ENCODE data around the gene EIF4E1B. TPM values are rescaled to one million over a fixed set of nuclear protein-coding genes. Genes with fewer than 3 reads are reported as not detected.

EIF4E1B gene
- total RNA-seq, 1 donor from 2014 or later = not detected

DNA sequence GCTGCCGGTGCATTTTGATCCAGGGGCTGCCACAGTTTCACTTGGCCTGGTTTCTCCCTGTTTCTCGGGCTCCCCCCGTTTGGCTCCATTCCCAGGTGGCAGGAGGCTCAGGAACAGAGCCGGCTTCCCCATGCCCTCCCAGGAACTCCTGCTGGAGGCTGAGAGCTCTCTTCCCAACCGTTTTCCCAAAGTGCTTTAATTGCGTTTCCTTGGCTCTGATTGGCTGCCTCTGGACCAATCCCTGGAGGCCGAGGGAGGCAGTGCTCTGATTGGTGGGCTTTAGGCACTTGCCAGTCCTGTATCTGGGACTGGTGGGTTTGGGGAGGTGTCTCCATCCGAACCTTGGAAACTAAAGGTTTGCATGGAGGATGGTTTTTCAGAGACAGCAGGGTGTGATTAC, 21.7 kb downstream of the EIF4E1B start:
- no peaks in the 10 kb centered on the region for H3K27me3 ChIP-seq (ENCODE audit: control insufficient read depth in 3 of 3, insufficient read depth in 3 of 3, low read length in 3 of 3)
- no peak overlapping the region for H3K27ac ChIP-seq (ENCODE audit: low read depth, low read length)
- H3K9me3 ChIP-seq (ENCODE audit: control insufficient read depth in 3 of 3, low read length in 3 of 3) = no peaks in the 10 kb centered on the region
- no peak overlapping the region for H3K9ac ChIP-seq (ENCODE audit: low read depth in 1 of 3, low read length in 3 of 3)
- no peak overlapping the region for H3K4me3 ChIP-seq (ENCODE audit: low read length in 3 of 3)
- peaks cover 11 to 15% (median 14%) of the 10 kb centered on the region in 3 donors for H3K4me1 ChIP-seq (ENCODE audit: control insufficient read depth in 3 of 3, insufficient read depth in 3 of 3, low read length in 3 of 3)
- peaks cover 16 to 19% (median 17%) of the 10 kb centered on the region in 3 donors for H3K36me3 ChIP-seq (ENCODE audit: control insufficient read depth in 3 of 3, insufficient read depth in 3 of 3, low read length in 3 of 3)

DNA sequence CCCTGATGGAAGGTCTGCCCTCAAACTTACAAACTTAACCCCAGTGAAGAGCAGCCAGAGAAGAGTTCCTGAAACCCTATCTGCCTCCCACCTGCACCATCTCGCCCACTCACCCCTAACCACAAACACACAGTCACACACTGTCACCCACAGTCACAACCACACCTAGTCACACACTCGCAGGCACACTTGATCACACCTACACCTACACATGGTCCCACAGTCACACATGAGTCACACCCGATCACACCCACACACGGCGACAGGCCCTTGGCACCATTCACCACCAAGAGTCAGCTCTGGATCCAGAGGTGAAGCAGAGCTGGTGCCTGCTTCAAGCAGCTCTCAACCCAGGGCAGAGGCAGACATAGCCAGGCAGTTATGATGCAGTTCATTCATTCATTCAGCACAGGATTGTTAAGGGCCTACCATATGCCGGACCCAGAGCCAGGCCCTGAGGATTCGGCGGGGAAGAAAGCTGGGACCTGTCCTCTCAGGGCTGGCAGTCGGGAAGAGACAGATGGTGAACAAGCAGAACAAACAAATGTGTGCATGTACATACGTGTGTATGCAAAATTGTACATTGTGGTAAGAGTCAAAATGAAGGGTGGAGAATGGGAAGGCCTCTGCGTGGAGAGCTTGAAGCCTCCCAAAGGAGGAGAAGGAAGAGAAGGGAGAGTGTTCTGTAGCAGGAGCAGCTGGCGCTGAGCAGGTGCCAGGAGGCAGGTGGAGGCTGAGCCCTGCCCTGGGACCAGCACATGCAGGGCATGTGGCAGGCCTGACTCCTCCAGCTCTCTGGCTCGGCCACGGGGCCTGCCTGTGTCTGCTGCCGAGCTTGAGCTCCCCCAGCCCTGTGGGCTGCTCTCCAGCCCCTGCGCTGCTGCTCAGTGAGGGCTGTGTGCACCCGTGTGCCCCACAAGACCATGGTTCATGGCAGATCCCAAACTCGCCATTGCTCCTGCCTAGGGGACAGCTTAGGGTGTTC, 23.2 kb downstream of the EIF4E1B start:
- no peak overlapping the region for H3K27ac ChIP-seq (ENCODE audit: low read depth, low read length)

DNA sequence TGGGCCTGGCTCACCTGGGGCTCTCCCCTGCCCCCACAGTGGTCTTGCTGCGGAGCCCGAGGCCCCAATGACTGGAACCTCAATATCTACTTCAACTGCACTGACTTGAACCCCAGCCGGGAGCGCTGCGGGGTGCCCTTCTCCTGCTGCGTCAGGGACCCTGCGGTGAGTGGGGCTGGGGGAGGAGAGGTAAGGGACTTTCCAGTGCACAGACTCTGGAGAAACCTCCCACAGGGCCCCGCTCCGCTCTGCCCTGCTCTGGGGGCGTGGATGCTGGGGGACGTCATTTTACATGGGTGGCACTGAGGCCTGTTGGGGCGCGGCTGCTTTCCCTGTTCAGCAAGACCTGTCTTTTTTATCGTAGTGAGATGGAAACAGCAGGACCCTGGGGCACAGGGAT, 24.4 kb downstream of the EIF4E1B start:
- Histone ChIP-seq H3K36me3 (ENCODE audit: control insufficient read depth in 3 of 3, insufficient read depth in 3 of 3, low read length in 3 of 3) (peaks cover 19 to 20% (median 19%) of the 10 kb centered on the region in 3 donors), H3K9me3 (ENCODE audit: control insufficient read depth in 3 of 3, low read length in 3 of 3) (no peaks in the 10 kb centered on the region)

More for the DNA sequence above, 23.2 kb downstream of the EIF4E1B start:
- Histone ChIP-seq H3K36me3 (ENCODE audit: control insufficient read depth in 3 of 3, insufficient read depth in 3 of 3, low read length in 3 of 3) (peaks cover 19 to 20% (median 19%) of the 10 kb centered on the region in 3 donors), H3K9me3 (ENCODE audit: control insufficient read depth in 3 of 3, low read length in 3 of 3) (no peaks in the 10 kb centered on the region), H3K9ac (ENCODE audit: low read depth in 1 of 3, low read length in 3 of 3) (no peak overlapping the region), H3K4me1 (ENCODE audit: control insufficient read depth in 3 of 3, insufficient read depth in 3 of 3, low read length in 3 of 3) (peaks cover 3 to 11% (median 6%) of the 10 kb centered on the region in 3 donors), H3K27me3 (ENCODE audit: control insufficient read depth in 3 of 3, insufficient read depth in 3 of 3, low read length in 3 of 3) (no peaks in the 10 kb centered on the region), H3K4me3 (ENCODE audit: low read length in 3 of 3) (no peak overlapping the region)

DNA sequence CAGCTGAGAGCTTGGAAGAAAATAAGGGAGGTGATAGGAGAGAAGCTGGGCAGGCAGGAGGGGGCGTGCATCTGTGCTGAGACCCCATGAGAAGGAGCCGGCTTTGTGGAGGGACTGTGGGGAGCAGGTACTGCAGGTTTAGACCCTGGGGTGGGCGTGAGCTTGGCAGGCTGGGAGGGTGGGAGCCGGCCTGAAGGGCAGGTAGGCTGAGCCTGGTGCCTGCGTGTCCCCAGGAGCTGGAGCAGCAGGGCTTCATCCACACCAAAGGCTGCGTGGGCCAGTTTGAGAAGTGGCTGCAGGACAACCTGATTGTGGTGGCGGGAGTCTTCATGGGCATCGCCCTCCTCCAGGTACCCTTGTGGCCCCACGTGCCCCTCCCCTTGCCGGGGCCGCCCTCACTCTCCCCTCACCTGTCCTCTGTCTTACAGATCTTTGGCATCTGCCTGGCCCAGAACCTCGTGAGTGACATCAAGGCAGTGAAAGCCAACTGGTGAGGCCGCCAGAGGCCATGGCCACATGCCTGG, 26.1 kb downstream of the EIF4E1B start:
- Histone ChIP-seq H3K27ac (ENCODE audit: low read depth, low read length) (no peak overlapping the region), H3K36me3 (ENCODE audit: control insufficient read depth in 3 of 3, insufficient read depth in 3 of 3, low read length in 3 of 3) (peaks cover 19 to 20% (median 19%) of the 10 kb centered on the region in 3 donors), H3K9ac (ENCODE audit: low read depth in 1 of 3, low read length in 3 of 3) (no peak overlapping the region), H3K4me1 (ENCODE audit: control insufficient read depth in 3 of 3, insufficient read depth in 3 of 3, low read length in 3 of 3) (peaks cover 7 to 11% (median 7%) of the 10 kb centered on the region in 3 donors), H3K9me3 (ENCODE audit: control insufficient read depth in 3 of 3, low read length in 3 of 3) (no peaks in the 10 kb centered on the region), H3K4me3 (ENCODE audit: low read length in 3 of 3) (no peak overlapping the region), H3K27me3 (ENCODE audit: control insufficient read depth in 3 of 3, insufficient read depth in 3 of 3, low read length in 3 of 3) (peaks cover 4 to 7% (median 6%) of the 10 kb centered on the region in 3 donors)

More for the DNA sequence above, 24.4 kb downstream of the EIF4E1B start:
- Histone ChIP-seq H3K9ac (ENCODE audit: low read depth in 1 of 3, low read length in 3 of 3) (no peak overlapping the region), H3K4me1 (ENCODE audit: control insufficient read depth in 3 of 3, insufficient read depth in 3 of 3, low read length in 3 of 3) (peaks cover 3 to 9% (median 7%) of the 10 kb centered on the region in 3 donors), H3K27ac (ENCODE audit: low read depth, low read length) (no peak overlapping the region), H3K27me3 (ENCODE audit: control insufficient read depth in 3 of 3, insufficient read depth in 3 of 3, low read length in 3 of 3) (no peaks in the 10 kb centered on the region), H3K4me3 (ENCODE audit: low read length in 3 of 3) (no peak overlapping the region)

DNA sequence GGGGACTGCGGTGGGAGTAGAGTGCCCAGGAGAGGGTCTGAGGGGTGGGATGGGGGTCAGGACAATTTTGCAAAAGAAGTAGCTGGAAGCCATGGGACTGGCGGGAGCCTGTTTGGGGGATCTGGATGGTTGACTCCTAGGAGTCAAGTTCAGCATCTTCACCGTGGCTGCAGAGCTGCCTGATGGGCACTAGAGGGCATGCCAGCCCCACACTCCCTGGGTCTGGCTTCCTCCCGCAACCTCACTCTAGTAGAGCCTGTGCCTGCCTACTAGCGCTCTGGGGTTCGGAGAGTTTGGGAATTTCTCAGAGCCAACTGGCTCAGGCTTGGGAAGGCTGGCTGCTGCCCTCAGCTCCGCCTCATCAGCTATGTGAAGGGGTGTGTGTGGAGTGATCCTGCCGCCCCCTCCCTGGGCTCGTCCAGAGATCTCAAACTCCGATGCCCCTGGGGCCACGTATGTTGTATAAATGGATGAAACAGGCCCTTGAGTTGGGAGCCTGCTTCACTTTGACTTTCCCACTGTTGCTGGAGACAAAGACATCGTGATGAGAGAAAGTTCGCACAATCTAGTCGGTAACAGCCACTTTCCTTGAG, 27.6 kb downstream of the EIF4E1B start:
- no peak overlapping the region for H3K27ac ChIP-seq (ENCODE audit: low read depth, low read length)

DNA sequence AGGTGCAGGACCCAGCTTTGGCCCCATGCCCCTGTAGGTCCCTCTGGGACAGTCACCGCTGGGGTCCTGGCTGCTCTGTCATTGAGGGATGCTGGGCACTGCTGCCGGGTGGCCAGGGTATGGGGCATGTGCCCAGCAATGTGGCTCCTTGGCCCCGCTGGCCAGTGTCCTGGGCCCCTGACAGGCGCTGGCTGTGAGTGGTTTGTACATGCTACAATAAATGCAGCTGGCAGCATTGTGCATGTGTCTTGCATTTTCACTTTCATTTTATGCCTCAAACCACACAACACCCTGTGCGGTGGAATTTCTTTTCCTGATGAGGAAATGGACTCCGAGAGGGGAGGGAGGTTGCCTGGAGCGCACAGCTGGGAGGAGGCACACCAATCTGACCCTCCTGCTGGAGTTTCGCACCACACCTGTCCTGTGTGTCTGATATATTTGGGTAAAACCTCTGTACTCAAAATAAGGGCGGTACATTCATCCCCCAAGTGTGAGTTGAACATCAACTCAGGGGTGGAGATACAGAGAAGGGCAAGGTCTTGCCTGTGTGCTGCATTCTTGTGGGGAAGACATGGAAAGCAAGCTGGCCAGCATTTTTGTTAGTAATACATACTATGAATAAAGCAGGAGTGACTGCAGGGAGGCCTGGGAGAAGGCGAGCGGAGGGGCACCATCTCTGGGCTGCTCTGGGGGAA, 28.5 kb downstream of the EIF4E1B start:
- Histone ChIP-seq H3K4me1 (ENCODE audit: control insufficient read depth in 3 of 3, insufficient read depth in 3 of 3, low read length in 3 of 3) (peaks cover 7 to 11% (median 7%) of the 10 kb centered on the region in 3 donors), H3K36me3 (ENCODE audit: control insufficient read depth in 3 of 3, insufficient read depth in 3 of 3, low read length in 3 of 3) (peaks cover 8 to 13% (median 9%) of the 10 kb centered on the region in 3 donors), H3K9me3 (ENCODE audit: control insufficient read depth in 3 of 3, low read length in 3 of 3) (no peaks in the 10 kb centered on the region), H3K4me3 (ENCODE audit: low read length in 3 of 3) (peak overlapping the region in 1 of 3 donors; percentile 49), H3K27me3 (ENCODE audit: control insufficient read depth in 3 of 3, insufficient read depth in 3 of 3, low read length in 3 of 3) (peaks cover 16 to 20% (median 19%) of the 10 kb centered on the region in 3 donors), H3K27ac (ENCODE audit: low read depth, low read length) (no peak overlapping the region), H3K9ac (ENCODE audit: low read depth in 1 of 3, low read length in 3 of 3) (no peak overlapping the region)

More for the DNA sequence above, 27.6 kb downstream of the EIF4E1B start:
- H3K9me3 ChIP-seq (ENCODE audit: control insufficient read depth in 3 of 3, low read length in 3 of 3) = no peaks in the 10 kb centered on the region
- H3K36me3 ChIP-seq (ENCODE audit: control insufficient read depth in 3 of 3, insufficient read depth in 3 of 3, low read length in 3 of 3) = peaks cover 13 to 18% (median 16%) of the 10 kb centered on the region in 3 donors
- H3K9ac ChIP-seq (ENCODE audit: low read depth in 1 of 3, low read length in 3 of 3) = no peak overlapping the region
- H3K4me1 ChIP-seq (ENCODE audit: control insufficient read depth in 3 of 3, insufficient read depth in 3 of 3, low read length in 3 of 3) = peaks cover 7 to 11% (median 7%) of the 10 kb centered on the region in 3 donors
- no peak overlapping the region for H3K4me3 ChIP-seq (ENCODE audit: low read length in 3 of 3)
- H3K27me3 ChIP-seq (ENCODE audit: control insufficient read depth in 3 of 3, insufficient read depth in 3 of 3, low read length in 3 of 3) = peaks cover 13 to 19% (median 13%) of the 10 kb centered on the region in 3 donors

DNA sequence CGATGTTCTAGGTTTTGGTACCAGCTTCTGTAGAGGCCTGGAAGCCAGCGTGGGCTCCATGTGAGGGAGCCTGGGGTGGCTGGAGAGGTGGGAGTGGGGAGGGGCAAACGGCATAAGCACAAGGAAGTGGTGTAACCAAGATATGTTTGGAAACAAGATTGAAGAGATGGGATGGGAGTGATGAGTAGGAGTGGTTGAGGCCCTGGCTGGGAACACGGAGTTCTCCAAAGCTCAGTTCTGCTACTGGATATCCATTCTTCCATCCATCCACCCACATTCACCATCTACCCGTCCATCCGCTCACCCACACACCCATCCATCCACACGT, 29.0 kb downstream of the EIF4E1B start:
- H3K4me3 ChIP-seq (ENCODE audit: low read length in 3 of 3) = no peak overlapping the region
- H3K4me1 ChIP-seq (ENCODE audit: control insufficient read depth in 3 of 3, insufficient read depth in 3 of 3, low read length in 3 of 3) = peaks cover 7 to 11% (median 7%) of the 10 kb centered on the region in 3 donors
- no peak overlapping the region for H3K27ac ChIP-seq (ENCODE audit: low read depth, low read length)
- peaks cover 4 to 11% (median 5%) of the 10 kb centered on the region in 3 donors for H3K36me3 ChIP-seq (ENCODE audit: control insufficient read depth in 3 of 3, insufficient read depth in 3 of 3, low read length in 3 of 3)
- no peak overlapping the region for H3K9ac ChIP-seq (ENCODE audit: low read depth in 1 of 3, low read length in 3 of 3)
- no peaks in the 10 kb centered on the region for H3K9me3 ChIP-seq (ENCODE audit: control insufficient read depth in 3 of 3, low read length in 3 of 3)
- peaks cover 16 to 25% (median 24%) of the 10 kb centered on the region in 3 donors for H3K27me3 ChIP-seq (ENCODE audit: control insufficient read depth in 3 of 3, insufficient read depth in 3 of 3, low read length in 3 of 3)

DNA sequence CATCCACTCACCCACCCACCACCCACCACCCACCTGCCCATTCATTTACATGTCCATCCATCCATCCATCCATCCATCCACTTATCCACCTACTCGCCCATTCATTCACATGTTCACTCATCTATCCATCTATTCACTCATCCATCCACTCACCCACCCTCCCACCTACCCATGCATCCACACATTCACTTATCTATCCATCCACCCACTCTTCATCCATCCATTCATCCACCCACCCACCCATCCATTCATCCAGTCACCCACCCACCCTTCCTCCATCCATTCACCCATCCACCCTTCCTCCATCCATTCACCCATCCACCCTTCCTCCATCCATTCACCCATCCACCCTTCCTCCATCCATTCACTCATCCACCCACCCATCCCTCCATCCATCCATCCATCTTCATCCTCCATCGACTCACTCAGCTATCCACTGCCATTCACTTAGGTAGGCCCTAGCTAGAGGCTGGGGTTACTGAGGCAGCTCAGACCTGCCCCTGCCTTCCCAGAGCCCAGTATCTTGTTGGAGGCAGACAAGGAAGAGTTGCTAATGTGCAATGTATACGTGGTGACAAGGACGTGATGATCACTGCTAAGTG, 29.5 kb downstream of the EIF4E1B start:
- Histone ChIP-seq H3K27me3 (ENCODE audit: control insufficient read depth in 3 of 3, insufficient read depth in 3 of 3, low read length in 3 of 3) (peaks cover 18 to 29% (median 27%) of the 10 kb centered on the region in 3 donors), H3K4me1 (ENCODE audit: control insufficient read depth in 3 of 3, insufficient read depth in 3 of 3, low read length in 3 of 3) (peaks cover 7 to 11% (median 7%) of the 10 kb centered on the region in 3 donors)

DNA sequence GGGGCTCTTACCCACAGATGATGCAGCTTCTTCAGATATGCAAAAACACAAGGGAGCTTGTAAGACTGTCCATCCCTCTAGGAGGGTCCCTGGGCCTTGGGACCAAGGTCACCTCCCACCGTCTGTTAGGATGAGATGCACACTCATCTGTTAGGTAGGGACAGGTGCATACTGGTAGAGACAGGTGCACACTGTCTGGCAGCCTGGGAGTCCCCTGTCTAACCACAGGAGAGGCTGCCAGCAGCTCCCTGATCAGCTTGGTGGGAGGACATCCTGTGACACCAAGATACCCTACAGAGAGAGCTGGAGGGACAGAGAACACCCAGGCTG, 30.0 kb downstream of the EIF4E1B start:
- no peak overlapping the region for H3K4me3 ChIP-seq (ENCODE audit: low read length in 3 of 3)
- peak overlapping the region in 1 of 3 donors; percentile 45 for H3K9ac ChIP-seq (ENCODE audit: low read depth in 1 of 3, low read length in 3 of 3)
- H3K36me3 ChIP-seq (ENCODE audit: control insufficient read depth in 3 of 3, insufficient read depth in 3 of 3, low read length in 3 of 3) = peaks cover 4 to 9% (median 5%) of the 10 kb centered on the region in 3 donors
- H3K27me3 ChIP-seq (ENCODE audit: control insufficient read depth in 3 of 3, insufficient read depth in 3 of 3, low read length in 3 of 3) = peaks cover 23 to 34% (median 32%) of the 10 kb centered on the region in 3 donors
- H3K9me3 ChIP-seq (ENCODE audit: control insufficient read depth in 3 of 3, low read length in 3 of 3) = no peaks in the 10 kb centered on the region
- H3K4me1 ChIP-seq (ENCODE audit: control insufficient read depth in 3 of 3, insufficient read depth in 3 of 3, low read length in 3 of 3) = peaks cover 7 to 11% (median 7%) of the 10 kb centered on the region in 3 donors
- H3K27ac ChIP-seq (ENCODE audit: low read depth, low read length) = no peak overlapping the region

More for the DNA sequence above, 29.5 kb downstream of the EIF4E1B start:
- Histone ChIP-seq H3K27ac (ENCODE audit: low read depth, low read length) (no peak overlapping the region), H3K9me3 (ENCODE audit: control insufficient read depth in 3 of 3, low read length in 3 of 3) (no peaks in the 10 kb centered on the region), H3K4me3 (ENCODE audit: low read length in 3 of 3) (no peak overlapping the region), H3K9ac (ENCODE audit: low read depth in 1 of 3, low read length in 3 of 3) (no peak overlapping the region), H3K36me3 (ENCODE audit: control insufficient read depth in 3 of 3, insufficient read depth in 3 of 3, low read length in 3 of 3) (peaks cover 4 to 11% (median 5%) of the 10 kb centered on the region in 3 donors)
